ENCODE measurements around the gene TIGD1. TPM values are rescaled to one million over a fixed set of nuclear protein-coding genes. Genes with fewer than 3 reads are reported as not detected.

TIGD1 gene
- total RNA-seq, 2 experiments from 2014 or later, result 18.5 to 27.8 TPM

GRCh38 chr2:232524771-232525170 is 25.6 kb downstream of the TIGD1 start:
- ChIA-PET CTCF (ENCODE audit: unreplicated experiment) (no interaction called here), POLR2A (no interaction called here)
- no TSS peak for BruUV-seq (replicated peaks)

GRCh38 chr2:232523682-232524597 is 26.4 kb downstream of the TIGD1 start:
- no peak overlapping the region for H2AFZ ChIP-seq (ENCODE audit: low read length)
- intact Hi-C loops (cut with micrococcal nuclease; ENCODE audit: unreplicated experiment), result loop anchor here (5.0 to 10.0 kb wide), 2 partner anchors 159 to 197 kb away; no protein-coding TSS in a partner anchor
- POLR2A ChIA-PET, result no interaction called here
- H3K79me2 ChIP-seq (ENCODE audit: insufficient read depth, low read depth, low read length), result no peaks in the 10 kb centered on the region
- CTCF ChIA-PET (ENCODE audit: unreplicated experiment), result interaction anchor here (0.6 kb wide), 2 partner anchors 81 to 156 kb away, joined by 3 read pairs; no protein-coding TSS in a partner anchor
- H3K4me3 ChIP-seq (ENCODE audit: low read depth, low read length, poor library complexity, severe bottlenecking), result no peak overlapping the region
- DNase-seq (ENCODE audit: low spot score), result peak; percentile 57
- no TSS peak for BruUV-seq (replicated peaks)
- no peaks in the 10 kb centered on the region for H4K20me1 ChIP-seq (ENCODE audit: insufficient read depth, low read length)
- no peak overlapping the region for H3K27ac ChIP-seq (ENCODE audit: low read depth, low read length, poor library complexity, severe bottlenecking)
- H3K4me2 ChIP-seq (ENCODE audit: low read length), result peak overlapping the region; percentile 52
- no peaks in the 10 kb centered on the region for H3K9me3 ChIP-seq (ENCODE audit: low read length)
- H3K36me3 ChIP-seq (ENCODE audit: insufficient read depth, low read length), result no peaks in the 10 kb centered on the region
- peaks cover 5% of the 10 kb centered on the region for H3K4me1 ChIP-seq (ENCODE audit: insufficient read depth, low read length, poor library complexity, severe bottlenecking)
- no peaks in the 10 kb centered on the region for H3K9me2 ChIP-seq (ENCODE audit: insufficient read depth, low read length)
- TF ChIP-seq CTCF (conservative IDR thresholded peaks at IDR 0.05; ENCODE audit: low read length) (peak; percentile 72), EZH2phosphoT487 (IDR thresholded peaks at IDR 0.05; ENCODE audit: borderline replicate concordance, low read depth, low read length) (no peak)

More at GRCh38 chr2:232524771-232525170, 25.6 kb downstream of the TIGD1 start:
- peaks cover 13% of the 10 kb centered on the region for H3K4me1 ChIP-seq (ENCODE audit: insufficient read depth, low read length, poor library complexity, severe bottlenecking)
- DNase-seq (ENCODE audit: low spot score), result no peak
- H2AFZ ChIP-seq (ENCODE audit: low read length), result no peak overlapping the region
- no peak overlapping the region for H3K27ac ChIP-seq (ENCODE audit: low read depth, low read length, poor library complexity, severe bottlenecking)
- no peaks in the 10 kb centered on the region for H3K79me2 ChIP-seq (ENCODE audit: insufficient read depth, low read depth, low read length)
- H3K36me3 ChIP-seq (ENCODE audit: insufficient read depth, low read length), result no peaks in the 10 kb centered on the region
- intact Hi-C loops (cut with micrococcal nuclease; ENCODE audit: unreplicated experiment), result loop anchor here (5.0 to 10.0 kb wide), 2 partner anchors 160 to 197 kb away; no protein-coding TSS in a partner anchor
- H3K9me2 ChIP-seq (ENCODE audit: insufficient read depth, low read length), result no peaks in the 10 kb centered on the region
- H3K4me2 ChIP-seq (ENCODE audit: low read length), result no peak overlapping the region; the same call in 1 of the 2 replicates
- H4K20me1 ChIP-seq (ENCODE audit: insufficient read depth, low read length), result no peaks in the 10 kb centered on the region
- no peaks in the 10 kb centered on the region for H3K9me3 ChIP-seq (ENCODE audit: low read length)
- TF ChIP-seq CTCF (conservative IDR thresholded peaks at IDR 0.05; ENCODE audit: low read length) (no peak), EZH2phosphoT487 (IDR thresholded peaks at IDR 0.05; ENCODE audit: borderline replicate concordance, low read depth, low read length) (no peak)
- H3K4me3 ChIP-seq (ENCODE audit: low read depth, low read length, poor library complexity, severe bottlenecking), result no peak overlapping the region

- intact Hi-C loops (cut with micrococcal nuclease; ENCODE audit: unreplicated experiment), result loop anchor here (5.0 to 10.0 kb wide), 2 partner anchors 159 to 196 kb away; no protein-coding TSS in a partner anchor
- no peak overlapping the region for H2AFZ ChIP-seq (ENCODE audit: low read length)
- no peaks in the 10 kb centered on the region for H3K9me3 ChIP-seq (ENCODE audit: low read length)
- H3K36me3 ChIP-seq (ENCODE audit: insufficient read depth, low read length), result no peaks in the 10 kb centered on the region
- BruUV-seq (replicated peaks), result no TSS peak
- H4K20me1 ChIP-seq (ENCODE audit: insufficient read depth, low read length), result no peaks in the 10 kb centered on the region
- H3K4me1 ChIP-seq (ENCODE audit: insufficient read depth, low read length, poor library complexity, severe bottlenecking), result no peaks in the 10 kb centered on the region
- no peak overlapping the region for H3K4me2 ChIP-seq (ENCODE audit: low read length)
- H3K79me2 ChIP-seq (ENCODE audit: insufficient read depth, low read depth, low read length), result no peaks in the 10 kb centered on the region
- no peak for DNase-seq (ENCODE audit: low spot score)
- no peak overlapping the region for H3K4me3 ChIP-seq (ENCODE audit: low read depth, low read length, poor library complexity, severe bottlenecking)
- CTCF ChIA-PET (ENCODE audit: unreplicated experiment), result interaction anchor here (0.6 kb wide), 2 partner anchors 82 to 157 kb away, joined by 3 read pairs; no protein-coding TSS in a partner anchor
- H3K9me2 ChIP-seq (ENCODE audit: insufficient read depth, low read length), result no peaks in the 10 kb centered on the region
- POLR2A ChIA-PET, result no interaction called here
- TF ChIP-seq CTCF (conservative IDR thresholded peaks at IDR 0.05; ENCODE audit: low read length) (no peak), EZH2phosphoT487 (IDR thresholded peaks at IDR 0.05; ENCODE audit: borderline replicate concordance, low read depth, low read length) (no peak)
- no peak overlapping the region for H3K27ac ChIP-seq (ENCODE audit: low read depth, low read length, poor library complexity, severe bottlenecking)
These were observed 27.0 kb downstream of the TIGD1 start for GRCh38 chr2:232523402-232523681.
